GM21786 (cell line): ENCODE measurements around the gene HELZ.
"Not testable (repeated sequence)": the region's sequence is repeated elsewhere in the genome, so short reads cannot be mapped to it uniquely, and the experiment has no call there.

Experiments used
- ATAC-seq: cut with Tn5 transposase; IDR thresholded peaks from one replicate; pipeline ENCODE4 v1.9.1; 2021; ENCODE audit not compliant: unreplicated experiment

HELZ gene

DNA sequence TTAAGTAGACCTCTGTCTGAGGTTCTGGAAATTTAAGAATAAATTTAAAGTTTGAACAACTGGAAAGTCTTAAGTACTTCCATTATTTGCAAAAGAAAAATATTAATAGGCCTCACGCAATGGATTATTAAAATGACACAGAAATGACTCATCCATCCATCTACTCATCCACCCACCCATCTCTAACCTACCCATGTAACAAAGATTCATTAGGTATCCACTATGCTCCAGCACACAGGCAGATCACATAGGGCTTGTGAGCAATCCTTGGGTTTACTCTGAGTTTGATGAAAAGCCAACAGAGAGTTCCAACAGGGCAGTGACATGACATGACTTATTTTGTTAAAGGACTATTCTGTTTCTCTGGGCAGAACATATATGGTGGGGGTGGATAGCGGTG, 93.3 kb downstream of the HELZ start:
- no peak for ATAC-seq

DNA sequence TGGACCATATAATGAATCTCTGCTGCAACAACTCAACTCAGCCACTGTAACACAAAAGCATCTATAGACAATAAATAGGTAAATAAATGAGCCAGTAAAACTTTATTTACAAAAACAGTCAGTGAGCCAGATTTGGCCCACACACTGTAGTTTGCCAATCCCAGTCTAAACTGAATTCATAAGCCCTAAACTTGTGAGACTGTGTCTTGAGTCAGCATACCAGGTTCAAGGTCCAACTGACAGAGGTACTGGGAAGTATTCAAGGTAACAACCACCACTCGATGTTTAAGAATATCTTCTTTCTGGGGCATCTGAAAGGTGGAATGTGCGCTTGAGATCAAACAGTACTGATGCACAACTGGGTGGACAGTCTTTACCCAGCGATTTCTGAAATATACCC, 94.2 kb downstream of the HELZ start:
- no peak for ATAC-seq

DNA sequence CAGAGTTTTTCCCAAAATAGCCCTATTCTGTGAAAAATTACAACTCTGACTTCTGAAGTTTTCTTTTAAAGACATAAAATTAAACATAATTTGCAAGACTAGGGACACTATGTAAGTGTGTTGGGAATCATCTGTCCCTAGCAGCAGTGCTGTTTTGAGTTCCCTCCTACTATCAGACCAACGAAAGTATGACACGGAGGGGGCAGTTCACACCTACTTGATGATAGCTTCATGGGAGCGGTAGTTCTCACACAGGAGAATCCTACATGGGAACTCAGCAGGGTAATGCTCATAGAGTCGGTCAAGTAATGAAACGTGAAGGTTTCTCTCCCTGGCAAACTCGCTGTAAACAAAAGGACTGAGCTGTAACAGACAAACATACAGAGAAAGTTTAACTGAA, 96.6 kb downstream of the HELZ start:
- no peak for ATAC-seq

DNA sequence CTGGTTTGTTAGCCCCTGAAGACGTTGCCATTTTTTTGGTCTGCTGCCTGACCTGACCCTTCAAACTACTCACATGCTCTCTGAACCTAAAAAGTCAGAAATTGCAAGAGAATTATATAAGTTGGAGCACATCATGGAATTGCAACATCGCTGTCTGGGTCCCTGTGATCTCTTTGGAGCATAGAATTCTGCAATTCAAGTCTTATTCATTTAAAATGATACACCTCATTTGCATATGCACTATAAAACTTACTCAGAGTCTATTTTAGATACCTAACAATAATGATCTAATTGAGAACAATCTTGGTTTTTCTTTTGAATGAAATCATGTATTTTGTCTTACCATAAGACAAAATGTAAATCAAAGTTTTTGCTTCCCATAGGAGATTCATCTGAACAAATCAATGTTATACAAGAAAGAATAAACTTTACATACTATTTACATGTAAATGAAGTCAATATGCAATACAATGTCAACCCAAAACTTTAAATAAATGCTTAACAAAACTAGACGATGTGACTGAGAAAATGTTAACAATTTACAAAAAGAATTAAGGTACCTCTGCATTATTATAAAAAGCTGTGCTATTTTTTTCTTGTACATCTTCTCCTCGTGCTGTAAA, 99.7 kb downstream of the HELZ start:
- no peak for ATAC-seq

DNA sequence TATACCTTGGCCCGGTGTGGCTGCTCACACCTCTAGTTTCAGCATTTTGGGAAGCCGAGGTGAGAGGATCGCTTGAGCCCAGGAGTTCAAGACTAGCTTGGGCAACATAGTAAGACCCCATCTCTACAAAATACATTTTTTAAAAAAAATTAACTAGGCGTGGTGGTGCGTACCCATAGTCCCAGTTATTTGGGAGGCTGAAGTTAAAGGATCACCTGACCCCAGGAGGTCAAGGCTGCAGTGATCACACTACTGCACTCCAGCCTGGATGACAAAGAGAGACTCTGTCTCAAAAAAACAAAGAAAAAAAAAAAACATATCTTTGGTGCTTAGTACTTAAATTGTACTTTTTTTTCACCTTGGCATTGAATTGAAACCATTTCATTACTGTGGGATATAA, 101.7 kb downstream of the HELZ start:
- no peak for ATAC-seq

DNA sequence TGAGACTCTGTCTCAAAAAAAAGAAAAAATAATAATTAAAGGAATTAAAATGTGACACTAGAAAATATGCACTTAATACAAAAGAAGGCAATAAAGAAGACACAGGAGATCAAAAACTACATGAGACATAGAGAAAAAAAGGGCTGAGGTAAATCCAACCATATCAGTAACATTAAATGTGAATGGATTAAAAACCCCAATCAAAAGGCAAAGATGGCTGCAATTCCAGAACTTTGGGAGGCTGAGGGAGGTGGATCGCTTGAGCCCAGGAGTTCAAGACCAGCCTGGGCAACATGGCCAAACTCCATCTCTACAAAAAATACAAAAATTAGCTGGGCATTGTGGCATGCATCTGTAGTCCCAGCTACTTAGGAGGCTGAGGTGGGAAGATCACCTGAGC, 103.0 kb downstream of the HELZ start:
- ATAC-seq = not testable (repeated sequence)

DNA sequence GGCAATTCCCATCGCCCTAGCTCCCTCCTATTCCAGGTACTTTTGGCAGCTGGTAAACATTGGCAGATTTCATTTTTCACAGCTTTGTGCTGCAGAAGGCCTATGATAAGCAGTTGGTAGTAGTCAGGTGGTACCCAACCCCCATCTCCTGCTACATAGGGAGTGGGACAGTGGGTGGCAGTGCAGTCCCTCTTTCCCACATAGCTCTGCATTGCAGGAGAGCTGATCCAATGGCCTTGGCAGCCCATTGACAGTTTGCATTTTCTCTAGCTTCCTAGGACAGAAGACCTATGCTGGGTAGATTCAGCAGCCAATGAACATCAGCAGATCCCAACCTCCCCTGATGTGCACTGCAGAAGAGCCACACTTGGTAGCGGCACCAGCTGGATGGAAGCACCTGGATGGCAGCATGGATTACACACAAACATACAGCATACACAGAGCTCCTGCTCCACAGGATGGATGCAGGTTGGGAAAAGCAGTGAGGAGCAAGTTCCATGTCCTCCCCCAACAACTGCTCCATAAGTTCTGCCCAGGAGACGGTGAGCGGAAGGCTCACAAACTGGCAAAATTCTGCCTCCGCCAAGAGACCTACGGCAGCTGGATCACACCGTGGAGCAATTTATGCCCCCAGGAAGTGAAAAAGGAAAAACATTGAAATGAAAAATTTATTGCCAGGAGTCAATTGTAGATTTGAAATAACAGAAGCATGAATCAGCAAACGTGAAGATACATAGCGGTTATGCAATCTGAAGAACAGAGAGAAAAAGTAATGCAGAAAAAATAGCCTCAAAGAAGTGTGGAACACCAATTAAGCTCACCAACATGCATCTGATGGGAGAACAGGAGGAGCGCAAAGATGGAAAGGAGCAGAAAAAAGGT, 105.0 kb downstream of the HELZ start:
- no peak for ATAC-seq

DNA sequence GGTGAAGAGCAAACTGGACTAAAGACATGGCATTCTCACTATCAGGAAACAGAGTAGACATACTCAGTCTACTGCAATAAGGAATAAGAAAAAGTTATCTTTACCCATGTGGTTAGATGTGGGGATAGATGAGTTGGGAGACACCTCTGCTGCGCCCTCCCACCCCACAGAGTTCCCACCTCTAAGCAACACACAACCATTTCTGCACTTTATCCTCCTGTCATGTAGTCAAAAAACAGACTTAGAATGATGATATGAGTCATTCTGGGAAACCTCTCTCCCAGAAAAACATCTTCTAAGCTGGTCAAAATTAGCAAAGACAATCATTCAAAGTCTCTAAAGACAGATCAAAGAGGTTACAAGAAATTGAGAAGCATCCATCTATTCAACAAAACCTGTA, 105.7 kb downstream of the HELZ start:
- no peak for ATAC-seq

DNA sequence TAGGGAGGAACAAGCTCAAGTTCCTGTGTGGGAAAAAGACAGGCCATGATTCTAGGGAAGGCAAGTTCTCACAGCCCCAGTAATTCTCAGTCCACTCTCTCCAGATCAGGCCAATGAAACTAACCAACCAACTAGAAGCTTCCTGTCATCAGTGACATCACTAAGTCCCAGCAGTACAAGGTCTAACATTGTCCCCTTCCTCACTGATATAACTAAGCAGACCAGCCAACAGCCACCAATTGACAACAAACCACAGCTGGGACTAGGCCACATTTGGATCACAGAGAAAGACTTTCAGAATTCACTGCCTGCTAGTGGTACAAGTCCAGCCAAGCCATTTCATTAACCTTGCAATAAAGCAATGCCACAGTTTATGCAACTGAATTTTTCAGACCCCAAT, 106.6 kb downstream of the HELZ start:
- ATAC-seq = no peak

DNA sequence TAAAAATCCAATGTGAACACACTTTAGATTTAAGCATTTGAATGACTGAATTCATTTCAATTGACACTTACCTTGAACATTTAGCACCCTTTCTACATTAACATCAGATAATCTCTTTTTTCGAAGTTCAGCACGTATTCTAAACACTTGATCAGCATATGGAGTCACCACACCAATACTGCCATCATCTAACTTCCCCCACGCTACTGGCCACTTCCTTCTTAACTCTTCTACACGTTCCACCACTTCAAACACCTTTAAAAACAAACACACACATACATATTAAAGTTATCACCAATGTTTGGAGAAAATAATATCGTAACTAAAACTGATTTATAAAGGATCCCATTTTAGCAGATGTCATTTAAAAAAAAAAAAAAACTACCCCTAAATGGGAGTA, 107.1 kb downstream of the HELZ start:
- ATAC-seq = no peak

DNA sequence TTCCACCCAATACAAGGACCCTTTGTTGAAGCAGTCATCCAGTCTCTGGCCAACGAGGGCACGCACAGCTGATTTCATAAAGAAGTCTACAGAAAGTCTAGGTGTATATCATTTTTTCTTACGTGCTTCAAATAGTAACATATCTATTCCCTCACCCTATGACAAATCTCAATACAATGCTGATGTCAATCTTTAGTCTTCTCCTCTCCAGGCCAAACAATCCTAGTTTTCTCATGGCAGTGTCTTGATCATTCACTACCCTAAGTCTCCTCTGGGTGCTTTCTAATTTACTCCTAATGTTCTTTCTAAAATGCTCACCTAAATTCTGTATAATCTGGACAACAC, 108.0 kb downstream of the HELZ start:
- no peak for ATAC-seq

DNA sequence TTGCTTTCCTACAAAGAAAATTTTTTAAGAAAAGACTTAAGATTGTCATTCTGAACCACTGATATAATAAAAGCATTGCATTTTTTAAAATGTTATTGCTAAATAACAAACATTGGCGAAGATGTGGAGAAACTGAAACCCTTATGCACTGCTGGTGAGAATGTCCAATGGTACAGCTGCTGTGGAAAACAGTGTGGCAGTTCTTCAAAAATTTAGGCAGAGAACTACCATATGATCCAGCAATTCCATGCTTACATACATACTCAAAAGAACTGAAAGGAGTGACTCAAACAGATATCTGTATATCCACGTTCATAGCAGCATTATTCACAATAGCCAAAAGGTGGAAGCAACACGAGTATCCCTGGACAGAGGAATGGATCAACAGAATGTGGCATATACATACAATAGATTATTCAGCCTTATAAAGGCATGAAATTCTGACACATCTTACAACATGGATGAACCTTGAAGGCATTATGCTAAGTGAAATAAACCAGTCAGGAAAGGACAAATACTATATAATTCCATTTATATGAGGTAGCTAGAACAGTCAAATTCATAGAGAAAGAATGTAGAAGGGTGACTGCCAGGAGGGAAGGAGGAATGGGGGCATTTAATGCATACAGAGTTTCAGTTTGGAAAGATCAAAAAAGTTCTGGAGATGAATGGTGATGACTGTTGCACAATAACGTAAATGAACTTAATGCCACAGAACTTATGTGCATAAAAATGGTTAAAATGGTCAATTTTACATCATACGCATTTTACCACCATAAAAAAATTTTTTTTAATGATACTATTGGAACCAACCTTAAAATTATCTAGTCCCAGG, 108.6 kb downstream of the HELZ start:
- no peak for ATAC-seq

DNA sequence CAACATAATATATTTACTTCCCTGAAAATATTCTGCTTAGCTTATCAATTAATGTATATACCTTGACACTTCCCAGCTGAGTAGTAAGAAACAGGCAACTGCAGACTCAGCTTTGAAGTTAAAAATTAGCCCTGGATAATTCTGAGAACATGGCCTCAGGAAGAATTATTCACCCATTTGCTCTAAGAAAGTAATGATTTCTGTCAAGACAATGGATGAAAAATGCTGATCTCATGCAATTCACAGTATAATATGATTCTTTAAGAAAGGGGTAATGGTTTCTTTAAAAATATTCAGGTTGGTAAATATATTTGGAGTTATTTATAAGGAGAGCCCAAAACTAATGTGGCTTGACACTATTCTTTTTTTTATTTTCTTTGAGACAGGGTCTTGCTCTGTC, 111.8 kb downstream of the HELZ start:
- ATAC-seq = no peak

DNA sequence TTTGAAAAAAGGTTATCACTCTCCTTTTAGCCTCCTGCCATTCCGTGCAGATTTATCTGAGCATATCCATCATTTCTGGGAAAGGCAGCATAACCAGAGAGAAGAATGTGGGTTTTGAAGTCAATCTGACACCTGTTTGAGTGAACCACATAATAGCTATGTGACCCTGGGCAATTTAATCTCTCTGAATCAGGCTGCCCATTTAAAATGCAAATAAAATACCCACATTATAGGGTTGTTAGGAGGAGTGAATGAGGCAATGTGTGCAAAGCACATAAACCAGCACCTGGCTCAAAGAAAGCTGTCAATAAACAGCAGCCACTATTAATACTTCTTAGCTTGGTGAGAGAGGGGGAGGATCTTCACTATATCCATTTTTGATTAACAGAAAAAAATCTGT, 112.6 kb downstream of the HELZ start:
- ATAC-seq = no peak

DNA sequence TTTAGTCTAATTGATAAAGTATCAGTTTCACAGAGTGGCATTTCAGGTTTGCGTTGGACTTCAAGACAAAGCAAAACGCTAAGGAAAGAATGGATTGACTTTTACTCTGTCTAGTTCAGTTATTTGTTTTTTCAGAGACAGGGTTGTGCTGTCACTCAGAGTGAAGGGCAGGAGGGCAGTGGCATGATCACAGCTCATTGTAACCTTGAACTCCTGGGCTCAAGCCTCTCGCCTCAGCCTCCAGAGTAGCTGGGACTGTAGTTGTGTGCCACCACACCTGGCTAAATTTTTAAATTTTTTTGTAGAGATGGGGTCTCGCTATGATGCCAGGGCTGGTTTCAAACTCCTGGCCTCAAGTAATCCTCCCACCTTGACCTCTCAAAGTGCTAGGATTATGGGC, 114.2 kb downstream of the HELZ start:
- no peak for ATAC-seq

DNA sequence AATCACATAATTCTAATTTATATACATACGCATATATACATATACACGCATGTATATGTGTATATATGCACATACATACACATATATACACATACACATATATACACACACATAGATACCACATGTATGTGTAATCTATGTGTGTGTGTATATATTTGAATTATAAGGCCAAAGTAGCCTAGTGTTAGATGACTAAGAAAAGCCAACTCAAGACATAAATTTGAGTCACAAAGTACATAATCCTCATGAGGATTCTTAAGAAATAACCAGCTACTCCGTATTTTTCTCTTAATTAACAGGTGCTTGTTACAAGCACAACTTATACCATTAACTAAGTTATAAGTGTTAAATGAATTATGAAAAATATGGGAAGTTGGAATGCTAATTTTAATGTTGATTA, 115.7 kb downstream of the HELZ start:
- ATAC-seq = no peak

DNA sequence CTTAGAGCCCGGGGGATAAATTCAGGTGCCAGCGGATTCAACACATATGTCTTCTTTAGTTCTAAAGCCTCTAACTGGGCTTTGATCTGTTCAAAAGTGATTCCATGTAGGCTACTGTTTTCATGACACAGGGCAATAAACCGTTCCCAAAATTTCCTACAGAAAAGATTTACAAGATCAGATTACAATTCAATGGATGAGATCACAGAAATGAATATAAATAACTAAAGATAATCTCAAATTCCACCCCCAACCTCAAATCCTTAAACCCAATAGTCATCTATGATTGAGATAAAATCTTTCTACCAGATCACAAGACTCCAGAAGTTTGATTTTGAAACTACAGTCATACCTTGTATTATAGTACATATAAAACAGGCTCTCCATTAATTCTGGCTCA, 116.3 kb downstream of the HELZ start:
- ATAC-seq = no peak

DNA sequence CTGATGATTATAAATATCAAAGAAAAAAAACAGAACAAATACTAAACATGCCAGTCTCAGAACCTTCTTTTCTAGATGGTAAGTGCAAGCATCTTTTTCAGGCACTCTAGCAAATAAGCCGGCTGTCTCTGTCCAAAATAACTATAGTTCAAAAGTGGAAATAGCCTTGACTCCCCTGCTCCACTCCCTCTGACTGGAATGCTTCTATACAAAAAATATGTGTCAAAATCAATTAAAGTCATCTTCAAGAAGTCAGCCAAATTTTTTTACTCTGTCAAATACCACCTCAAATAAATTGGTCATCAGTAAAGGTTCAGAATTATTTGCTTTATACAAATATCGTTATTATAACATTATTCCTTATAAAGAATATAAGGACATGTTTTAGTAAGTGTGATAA, 117.1 kb downstream of the HELZ start:
- ATAC-seq = no peak

DNA sequence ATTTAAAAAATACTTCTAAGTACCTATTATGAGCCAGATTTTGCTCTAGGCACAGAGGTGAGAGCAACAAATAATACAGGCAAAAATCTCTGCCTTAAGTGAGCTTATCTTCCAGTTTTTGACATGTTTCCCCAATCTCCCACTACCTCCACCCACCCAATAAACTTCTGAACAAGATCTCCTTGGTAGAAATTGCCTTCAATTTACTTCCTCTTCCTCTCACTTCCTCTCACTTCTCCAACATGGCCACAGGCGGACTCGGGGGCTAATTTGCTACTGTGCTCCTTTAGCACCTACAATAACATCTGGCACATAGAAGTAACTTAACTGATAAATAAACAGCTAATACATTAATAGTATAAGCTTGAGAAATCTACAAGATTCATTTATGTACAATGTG, 118.0 kb downstream of the HELZ start:
- no peak for ATAC-seq

DNA sequence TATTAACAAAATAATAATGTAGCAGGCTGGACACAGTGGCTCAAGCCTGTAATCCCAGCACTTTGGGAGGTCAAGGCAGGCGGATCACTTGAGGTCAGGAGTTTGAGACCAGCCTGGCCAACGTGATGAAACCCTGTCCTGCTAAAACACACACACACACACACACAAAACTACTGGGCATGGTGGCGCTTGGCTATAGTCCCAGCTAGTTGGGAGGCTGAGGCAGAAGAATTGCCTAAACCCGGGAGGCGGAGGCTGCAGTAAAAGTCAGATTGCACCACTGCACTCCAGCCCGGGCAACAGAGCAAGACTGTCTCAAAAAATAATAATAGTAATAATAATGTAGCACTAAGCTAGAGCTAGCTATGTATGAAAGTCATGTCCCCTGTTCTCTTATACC, 118.5 kb downstream of the HELZ start:
- ATAC-seq = not testable (repeated sequence)

DNA sequence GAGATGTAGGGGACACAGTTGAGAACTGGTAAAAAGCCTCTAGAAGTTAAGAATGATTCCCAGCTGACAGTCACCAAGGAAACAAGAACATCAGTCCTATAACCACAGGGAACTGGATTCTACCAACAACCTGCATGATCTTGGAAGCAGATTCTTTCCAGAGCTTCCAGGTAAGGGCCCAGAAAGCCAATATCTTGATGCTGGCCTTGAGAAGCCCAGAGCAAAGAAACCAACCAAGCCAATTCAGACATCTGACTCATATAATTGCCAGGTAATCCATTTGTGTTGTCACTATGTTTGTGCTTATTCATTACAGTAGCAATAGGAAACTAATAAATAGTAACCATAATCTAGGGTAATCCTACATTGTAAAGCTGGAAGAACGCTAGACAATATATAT, 119.1 kb downstream of the HELZ start:
- no peak for ATAC-seq

DNA sequence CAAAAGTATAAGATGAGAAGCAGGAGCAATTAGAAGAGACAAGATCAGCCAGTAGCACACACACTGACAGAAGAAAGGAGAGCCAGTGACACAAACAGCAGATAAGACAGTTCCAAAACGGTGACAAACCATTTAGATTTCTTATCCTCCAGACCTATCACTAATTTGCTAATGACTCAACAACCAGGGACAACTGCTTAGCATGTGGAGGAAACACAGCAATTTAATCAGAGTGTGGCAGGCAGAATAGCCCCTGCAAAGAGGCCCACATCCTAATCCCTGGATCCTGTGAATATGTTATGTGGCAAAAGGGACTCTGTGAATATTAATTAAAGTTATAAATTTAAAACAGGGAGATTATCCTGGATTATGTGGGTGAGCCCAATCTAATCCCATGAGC, 119.6 kb downstream of the HELZ start:
- ATAC-seq = no peak
